HepG2 (cell line): ENCODE data around the gene QSOX1. TPM values are rescaled to one million over a fixed set of nuclear protein-coding genes. Genes with fewer than 3 reads are reported as not detected.

Experiments
- ATAC-seq: fragments of 200-7000 bp; cut with Tn5 transposase; 3 replicates; pipeline ENCODE4 v1.9.1; 2020; ENCODE audit warnings: mild to moderate bottlenecking, moderate library complexity
- BruUV-seq: library from RNA; stranded (reverse); fragments of 400-500 nt; replicated peaks from 2 replicates; lab custom pipeline; 2021; lab: Mats Ljungman, UMichigan
- CTCF ChIA-PET: fragments of 300-600 bp; formaldehyde crosslinking; extraction: SDS; loops from one replicate; lab custom pipeline; 2021; ENCODE audit warnings: low total read pairs, inconsistent platforms, low intra/inter-chr PET ratio; lab: Yijun Ruan, JAX
- POLR2A ChIA-PET: fragments of 350-600 bp; sonication (Branson Sonifier 250); formaldehyde crosslinking; loops from one replicate; lab custom pipeline; 2020; ENCODE audit warnings: antibody characterized with exemption, inconsistent platforms; lab: Yijun Ruan, JAX
- DNase-seq: peaks from one replicate; pipeline ENCODE4 v3.0.0-alpha.2; 2015; ENCODE audit warnings: low spot score
- FAIRE-seq: peaks from 3 replicates; lab custom pipeline; 2011; peaks lifted over from hg19 to GRCh38; lab: Jason Lieb, UNC
- H2AFZ ChIP-seq: one replicate; pipeline ENCODE4 v1.6.1; 2011; ENCODE audit warnings: low read length, inconsistent platforms
- H3K27ac ChIP-seq: fragments of 300-600 bp; 3 replicates; pipeline ENCODE4 v1.8.0; 2011; ENCODE audit warnings: mixed run types, mild to moderate bottlenecking, mixed read lengths, low read length, inconsistent platforms; ENCODE audit not compliant: insufficient read depth; ENCODE audit errors: extremely low read length
- H3K27me3 ChIP-seq, 2 experiments: fragments of 200-600 bp in 1 of 2; 2 replicates in 1 of 2; 3 replicates in 1 of 2; pipeline versions ENCODE4 v1.6.0 to v1.8.0; 2011; ENCODE audit warnings: low read length in 2 of 2, mild to moderate bottlenecking in 2 of 2, moderate library complexity in 2 of 2, inconsistent platforms in 1 of 2; ENCODE audit not compliant: insufficient read depth in 2 of 2, control insufficient read depth in 1 of 2
- H3K36me3 ChIP-seq, 2 experiments: fragments of 200-600 bp in 1 of 2; replicated peaks in 1 of 2; 2 replicates in 1 of 2; 3 replicates in 1 of 2; pipeline versions ENCODE4 v1.5.1 to v1.8.0; 2011; ENCODE audit warnings: low read length in 2 of 2, inconsistent platforms in 1 of 2; ENCODE audit not compliant: insufficient read depth in 2 of 2, control insufficient read depth in 1 of 2
- H3K4me1 ChIP-seq: 2 replicates; pipeline ENCODE4 v1.5.1; 2012; ENCODE audit warnings: low read length, inconsistent platforms; ENCODE audit not compliant: insufficient read depth
- H3K4me2 ChIP-seq: 2 replicates; pipeline ENCODE4 v1.6.0; 2011; ENCODE audit warnings: low read depth, low read length, inconsistent platforms
- H3K4me3 ChIP-seq, 3 experiments: fragments of 200-600 bp in 1 of 3; sonication (generic), shearing (Covaris generic) in 1 of 3; replicated peaks in 1 of 3; 2 replicates each; pipeline ENCODE4 v1.5.1; 2011 to 2016; ENCODE audit warnings: low read length in 3 of 3, inconsistent platforms in 2 of 3, low read depth in 2 of 3, mild to moderate bottlenecking in 2 of 3, control low read depth in 1 of 3, mixed read lengths in 1 of 3; ENCODE audit not compliant: insufficient read depth in 1 of 3
- H3K79me2 ChIP-seq: one replicate; pipeline ENCODE4 v1.6.1; 2011; ENCODE audit warnings: low read length, inconsistent platforms; ENCODE audit not compliant: insufficient read depth
- H3K9ac ChIP-seq: 2 replicates; pipeline ENCODE4 v1.6.0; 2011; ENCODE audit warnings: mild to moderate bottlenecking, low read depth, low read length, inconsistent platforms; ENCODE audit not compliant: insufficient read depth
- H3K9me3 ChIP-seq: 2 replicates; pipeline ENCODE4 v1.5.1; 2012; ENCODE audit warnings: mild to moderate bottlenecking, low read length
- H4K20me1 ChIP-seq: 2 replicates; pipeline ENCODE4 v1.6.0; 2011; ENCODE audit warnings: inconsistent platforms, mild to moderate bottlenecking, low read length, moderate library complexity; ENCODE audit not compliant: insufficient read depth
- ELF3 ChIP-seq: IDR thresholded peaks from 2 replicates; pipeline ENCODE4 v1.6.1; 2016; ENCODE audit warnings: missing genetic modification reagents, missing compliant biosample characterization
- PCBP1 ChIP-seq: fragments of 200-400 bp; formaldehyde crosslinking; IDR thresholded peaks from 2 replicates; pipeline ENCODE4 v1.6.1; 2017; ENCODE audit warnings: mild to moderate bottlenecking, low read depth, low read length, borderline replicate concordance
- ZNF362 ChIP-seq: sonication (generic); formaldehyde crosslinking; IDR thresholded peaks from 2 replicates; pipeline ENCODE4 v1.4.0; 2020; ENCODE audit warnings: missing genetic modification reagents, mild to moderate bottlenecking, borderline replicate concordance
- WGBS: methylation state at CpG from one replicate; pipeline ENCODE4 v1.1.6; 2017; ENCODE audit warnings: low lambda C conversion rate; 5-methylcytosine and 5-hydroxymethylcytosine counted together
- in situ Hi-C: cut with HindIII; loops from 2 replicates; pipeline ENCODE4 v1.10.0; 2017; ENCODE audit warnings: low pct_unique_long_range_greater_than_20kb; ENCODE audit not compliant: extremely low pct_ligation_motif_present
- intact Hi-C: fragments of 100-400 bp; cut with micrococcal nuclease; formaldehyde crosslinking; loops from one replicate; pipeline ENCODE4 v1.10.0; 2022; ENCODE audit not compliant: unreplicated experiment
- polyA plus RNA-seq, 8 experiments: library from polyadenylated mRNA; depleted of rRNA in 3 of 8; stranded (reverse) in 7 of 8; unstranded in 1 of 8; fragments of >200 nt; fragmentation: Illumina TruSeq in 4 of 8; extraction: Trizol in 4 of 8; gene quantifications; 2 replicates each; pipeline versions ENCODE4 v1.2.1 to v1.2.3, GENCODE V29; 2011 to 2016; ENCODE audit warnings: low read depth in 4 of 8, missing spikeins in 1 of 8, mixed read lengths in 1 of 8; ENCODE audit not compliant: insufficient read depth in 1 of 8
- total RNA-seq, 5 experiments: library from RNA; depleted of rRNA; stranded (reverse); fragments of >200 nt; fragmentation: Illumina TruSeq; extraction: Trizol; gene quantifications; 2 replicates each; pipeline ENCODE4 v1.2.3, GENCODE V29; 2016; ENCODE audit warnings: low read depth in 1 of 5
- TF ChIP-seq, protein P1 (sequence below): sonication (generic); formaldehyde crosslinking; IDR thresholded peaks from 2 replicates; pipeline ENCODE4 v1.5.0; 2020; ENCODE audit warnings: mild to moderate bottlenecking, missing genetic modification reagents, borderline replicate concordance
- TF ChIP-seq, protein P2 (sequence below): sonication (generic); formaldehyde crosslinking; conservative IDR thresholded peaks from 2 replicates; pipeline ENCODE4 v1.8.0; 2022; ENCODE audit warnings: low read depth, missing genetic modification reagents

QSOX1 gene
- total and polyA plus RNA-seq, 2 of the 13 experiments (the other 11 are each of a cell fraction or from before 2014, with no cell fraction given): 6.8 to 40.2 TPM

GRCh38 chr1:180168786-180169639, 14.3 kb downstream of the QSOX1 start (continued):
- TF ChIP-seq, protein P1, sequence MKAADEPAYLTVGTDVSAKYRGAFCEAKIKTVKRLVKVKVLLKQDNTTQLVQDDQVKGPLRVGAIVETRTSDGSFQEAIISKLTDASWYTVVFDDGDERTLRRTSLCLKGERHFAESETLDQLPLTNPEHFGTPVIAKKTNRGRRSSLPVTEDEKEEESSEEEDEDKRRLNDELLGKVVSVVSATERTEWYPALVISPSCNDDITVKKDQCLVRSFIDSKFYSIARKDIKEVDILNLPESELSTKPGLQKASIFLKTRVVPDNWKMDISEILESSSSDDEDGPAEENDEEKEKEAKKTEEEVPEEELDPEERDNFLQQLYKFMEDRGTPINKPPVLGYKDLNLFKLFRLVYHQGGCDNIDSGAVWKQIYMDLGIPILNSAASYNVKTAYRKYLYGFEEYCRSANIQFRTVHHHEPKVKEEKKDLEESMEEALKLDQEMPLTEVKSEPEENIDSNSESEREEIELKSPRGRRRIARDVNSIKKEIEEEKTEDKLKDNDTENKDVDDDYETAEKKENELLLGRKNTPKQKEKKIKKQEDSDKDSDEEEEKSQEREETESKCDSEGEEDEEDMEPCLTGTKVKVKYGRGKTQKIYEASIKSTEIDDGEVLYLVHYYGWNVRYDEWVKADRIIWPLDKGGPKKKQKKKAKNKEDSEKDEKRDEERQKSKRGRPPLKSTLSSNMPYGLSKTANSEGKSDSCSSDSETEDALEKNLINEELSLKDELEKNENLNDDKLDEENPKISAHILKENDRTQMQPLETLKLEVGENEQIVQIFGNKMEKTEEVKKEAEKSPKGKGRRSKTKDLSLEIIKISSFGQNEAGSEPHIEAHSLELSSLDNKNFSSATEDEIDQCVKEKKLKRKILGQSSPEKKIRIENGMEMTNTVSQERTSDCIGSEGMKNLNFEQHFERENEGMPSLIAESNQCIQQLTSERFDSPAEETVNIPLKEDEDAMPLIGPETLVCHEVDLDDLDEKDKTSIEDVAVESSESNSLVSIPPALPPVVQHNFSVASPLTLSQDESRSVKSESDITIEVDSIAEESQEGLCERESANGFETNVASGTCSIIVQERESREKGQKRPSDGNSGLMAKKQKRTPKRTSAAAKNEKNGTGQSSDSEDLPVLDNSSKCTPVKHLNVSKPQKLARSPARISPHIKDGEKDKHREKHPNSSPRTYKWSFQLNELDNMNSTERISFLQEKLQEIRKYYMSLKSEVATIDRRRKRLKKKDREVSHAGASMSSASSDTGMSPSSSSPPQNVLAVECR (CRISPR knock-in tag): peak; percentile 11; the same call in 1 of the 2 replicates

- H4K20me1 ChIP-seq: no peaks in the 10 kb centered on the region
- H3K4me2 ChIP-seq: no peak overlapping the region
- BruUV-seq: no TSS peak
- no peak overlapping the region for H3K9ac ChIP-seq
- H3K4me1 ChIP-seq: peaks cover 40% of the 10 kb centered on the region
- no peaks in the 10 kb centered on the region for H3K79me2 ChIP-seq
- H3K27ac ChIP-seq: no peak overlapping the region
- ChIA-PET CTCF (interaction anchor here (1.0 kb wide), 1 partner anchor 12 kb away, joined by 3 read pairs; no protein-coding TSS in a partner anchor), POLR2A (interaction anchor here (1.4 to 1.7 kb wide), 3 partner anchors 10 to 15 kb away, joined by 4 to 6 read pairs (median 6); partner anchors contain the start of gene QSOX1)
- ATAC-seq: no peak
- intact Hi-C loops (loop anchor here (5.0 kb wide), 2 partner anchors 52 to 287 kb away; partner anchors contain the start of gene TOR1AIP1), in situ Hi-C loops (loop anchor here (10.0 kb wide), 2 partner anchors 295 to 455 kb away; partner anchors contain the start of gene TOR1AIP2)
- no peak overlapping the region for H3K4me3 ChIP-seq
- H3K36me3 ChIP-seq: no peaks in the 10 kb centered on the region
- FAIRE-seq: no peak
- H3K27me3 ChIP-seq: no peaks in the 10 kb centered on the region
- H2AFZ ChIP-seq: no peak overlapping the region
- TF ChIP-seq, protein P2, sequence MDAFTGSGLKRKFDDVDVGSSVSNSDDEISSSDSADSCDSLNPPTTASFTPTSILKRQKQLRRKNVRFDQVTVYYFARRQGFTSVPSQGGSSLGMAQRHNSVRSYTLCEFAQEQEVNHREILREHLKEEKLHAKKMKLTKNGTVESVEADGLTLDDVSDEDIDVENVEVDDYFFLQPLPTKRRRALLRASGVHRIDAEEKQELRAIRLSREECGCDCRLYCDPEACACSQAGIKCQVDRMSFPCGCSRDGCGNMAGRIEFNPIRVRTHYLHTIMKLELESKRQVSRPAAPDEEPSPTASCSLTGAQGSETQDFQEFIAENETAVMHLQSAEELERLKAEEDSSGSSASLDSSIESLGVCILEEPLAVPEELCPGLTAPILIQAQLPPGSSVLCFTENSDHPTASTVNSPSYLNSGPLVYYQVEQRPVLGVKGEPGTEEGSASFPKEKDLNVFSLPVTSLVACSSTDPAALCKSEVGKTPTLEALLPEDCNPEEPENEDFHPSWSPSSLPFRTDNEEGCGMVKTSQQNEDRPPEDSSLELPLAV (CRISPR knock-in tag): no peak
- TF ChIP-seq ELF3 (CRISPR knock-in tag) (no peak), PCBP1 (no peak), ZNF362 (no peak)
- WGBS: 88% methylated on average over 10 of the region's 13 CpGs
- no peak for DNase-seq
- H3K9me3 ChIP-seq: no peaks in the 10 kb centered on the region
Observed at GRCh38 chr1:180169640-180170195, 15.0 kb downstream of the QSOX1 start.
